NCI-H2081 treated with DMSO at 0.1 percent for 48 hours (cell line): ENCODE results near the gene OSBPL2.

ENCODE experiments used
- DNase-seq: peaks from one replicate; lab custom pipeline; 2025; lab: John Stamatoyannopoulos, UW

The OSBPL2 gene

DNA sequence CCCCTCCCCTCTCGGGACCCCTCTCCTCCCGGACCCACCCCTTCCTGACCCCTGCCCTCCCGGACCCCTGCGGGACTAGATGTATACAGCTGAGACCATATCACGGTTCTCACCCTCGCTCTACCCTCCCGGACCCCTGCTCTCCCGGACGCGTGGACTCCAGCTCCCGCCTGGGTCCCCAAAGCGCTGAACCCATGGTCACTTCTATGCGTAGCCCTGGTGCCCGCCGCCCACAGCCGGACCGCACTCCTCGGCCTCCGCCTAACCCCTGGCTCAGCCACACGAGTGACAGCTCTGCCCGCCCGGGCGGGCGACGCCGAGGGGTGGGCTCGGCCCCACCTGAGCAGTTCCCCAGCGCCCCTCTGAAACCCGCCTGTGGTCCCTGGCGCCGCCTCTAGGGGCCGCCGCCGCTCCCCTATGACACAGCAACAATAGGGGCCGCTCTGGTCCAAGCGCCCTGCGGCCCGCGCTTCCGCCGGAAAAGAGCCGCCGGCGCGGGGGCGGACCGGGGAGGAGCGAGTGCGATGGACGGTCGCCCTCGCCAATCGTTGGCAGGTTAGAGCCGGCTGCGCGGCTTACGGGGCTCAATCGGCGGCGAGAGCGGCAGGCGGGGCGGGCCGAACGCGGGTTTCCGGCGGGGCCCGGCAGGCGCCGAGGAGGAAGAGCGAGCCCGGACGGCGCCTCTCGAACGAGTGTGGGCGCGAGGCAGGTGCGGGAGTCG lies 64.2 kb downstream of the OSBPL2 start, which contains the start of gene ADRM1:
TSS of gene ADRM1 (plus strand) at position 657 of the 721 bp plus-strand sequence. CDS start 572 bp downstream, outside the sequence.
- peak; percentile 73 for DNase-seq

DNA sequence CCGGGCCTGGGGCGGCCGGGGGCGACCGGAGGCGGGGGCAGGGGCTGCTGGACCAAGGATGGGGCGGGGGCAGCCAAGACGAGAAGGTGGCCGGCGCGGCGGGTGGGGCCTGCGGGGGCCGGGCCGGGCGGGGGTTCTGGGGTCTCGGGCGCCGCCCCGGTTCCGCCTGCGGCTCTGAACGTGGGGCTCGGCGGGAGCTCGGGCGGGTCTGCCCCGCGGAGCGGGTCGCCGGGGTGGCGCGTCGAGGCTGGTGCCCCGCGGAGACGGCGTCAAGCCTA lies 64.7 kb downstream of the OSBPL2 start:
- DNase-seq, result no peak

DNA sequence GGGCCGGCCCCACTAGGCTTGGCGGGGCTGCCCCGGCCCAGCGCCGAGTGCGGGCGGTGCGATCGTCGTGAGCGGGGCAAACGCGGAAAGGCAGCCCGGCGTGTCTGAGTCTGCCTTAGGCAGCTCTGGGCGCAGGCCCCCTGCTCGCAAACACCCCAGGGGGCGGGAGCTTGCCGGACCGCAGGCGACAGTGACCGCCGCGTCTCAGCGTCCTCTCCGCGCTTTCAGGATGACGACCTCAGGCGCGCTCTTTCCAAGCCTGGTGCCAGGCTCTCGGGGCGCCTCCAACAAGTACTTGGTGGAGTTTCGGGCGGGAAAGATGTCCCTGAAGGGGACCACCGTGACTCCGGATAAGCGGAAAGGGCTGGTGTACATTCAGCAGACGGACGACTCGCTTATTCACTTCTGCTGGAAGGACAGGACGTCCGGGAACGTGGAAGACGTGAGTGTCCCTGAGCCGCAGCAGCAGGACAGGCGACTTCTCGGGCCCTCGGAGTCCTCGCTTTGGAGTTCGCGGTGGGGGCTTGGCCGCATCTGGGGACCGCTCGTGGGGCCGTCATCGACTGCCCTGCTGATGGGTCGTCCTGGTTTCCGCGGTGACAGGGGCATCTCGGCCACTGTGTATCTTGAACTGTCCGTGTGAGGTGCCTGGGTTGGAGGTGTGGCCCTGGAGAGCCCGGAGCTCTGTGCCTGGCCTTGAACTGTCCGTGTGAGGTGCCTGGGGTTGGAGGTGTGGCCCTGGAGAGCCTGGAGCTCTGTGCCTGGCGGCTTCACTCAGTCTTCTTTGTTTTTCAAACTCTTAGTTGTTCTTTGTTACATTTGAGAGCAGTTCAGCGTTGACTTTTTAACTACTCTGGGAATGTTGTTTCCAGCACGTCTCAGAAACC lies 65.3 kb downstream of the OSBPL2 start:
- no peak for DNase-seq

DNA sequence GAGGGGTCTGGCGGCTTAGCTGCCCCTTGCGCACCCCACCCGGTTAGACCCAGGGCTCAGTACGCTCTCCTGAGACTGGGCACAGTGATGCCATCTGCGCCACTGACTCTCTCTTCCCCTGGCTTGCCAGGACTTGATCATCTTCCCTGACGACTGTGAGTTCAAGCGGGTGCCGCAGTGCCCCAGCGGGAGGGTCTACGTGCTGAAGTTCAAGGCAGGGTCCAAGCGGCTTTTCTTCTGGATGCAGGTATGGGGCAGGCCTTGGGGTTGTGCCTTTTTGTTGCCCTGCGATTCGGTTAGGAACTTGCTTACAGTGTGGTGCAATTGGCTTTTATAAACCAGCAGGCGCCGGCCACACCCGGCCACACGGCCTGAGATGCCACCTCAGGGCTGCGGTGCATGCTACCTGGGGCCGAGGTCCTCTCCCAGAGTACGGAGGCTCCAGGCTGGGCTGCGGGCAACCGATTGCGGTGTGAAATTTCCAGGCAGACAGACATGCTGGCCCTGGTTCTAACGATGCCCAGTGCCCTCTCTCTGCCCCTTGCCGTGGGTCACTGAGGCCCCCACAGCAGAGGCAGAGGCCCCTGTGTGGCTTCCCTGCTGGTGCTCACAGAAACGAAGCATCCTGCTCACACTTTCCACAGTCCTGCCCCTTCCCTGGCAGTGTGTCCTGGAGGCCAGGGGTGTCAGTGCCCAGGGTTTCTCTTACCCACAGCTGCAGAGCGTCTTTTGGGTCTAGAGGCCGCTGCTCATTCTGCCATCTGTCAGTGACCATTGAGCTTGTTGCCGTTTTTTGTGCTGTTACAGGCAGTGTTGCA lies 66.2 kb downstream of the OSBPL2 start:
- DNase-seq, result no peak

DNA sequence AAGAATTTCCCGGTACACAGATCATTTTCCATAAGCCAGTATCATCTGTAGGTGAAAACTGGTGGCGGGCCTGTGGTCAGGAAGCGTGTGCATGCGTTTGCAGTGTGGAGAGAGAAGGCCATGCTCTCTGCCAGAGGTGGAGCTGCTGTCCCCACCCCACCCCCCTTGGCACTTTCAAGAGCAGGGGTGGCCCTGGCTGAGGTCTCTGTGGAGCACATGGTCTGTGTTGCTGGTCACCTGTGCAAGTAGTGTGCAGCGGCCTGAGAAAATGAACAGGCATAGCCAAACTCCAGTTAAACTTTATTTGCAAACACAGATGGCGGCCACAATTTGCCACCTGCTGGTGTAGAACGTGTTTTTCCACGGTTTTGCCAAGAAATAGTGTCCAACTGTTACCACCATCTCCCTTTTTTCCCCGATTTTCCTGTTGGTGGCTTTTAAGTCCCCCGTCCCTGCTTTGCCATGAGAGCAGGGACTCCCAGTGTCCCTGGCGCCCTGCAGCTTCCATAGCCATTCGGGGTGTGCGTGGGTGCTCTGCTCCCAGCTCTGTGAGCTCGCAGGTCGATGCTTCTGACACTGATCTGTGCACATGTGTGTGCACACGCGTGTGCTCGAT lies 66.9 kb downstream of the OSBPL2 start:
- DNase-seq, result no peak

DNA sequence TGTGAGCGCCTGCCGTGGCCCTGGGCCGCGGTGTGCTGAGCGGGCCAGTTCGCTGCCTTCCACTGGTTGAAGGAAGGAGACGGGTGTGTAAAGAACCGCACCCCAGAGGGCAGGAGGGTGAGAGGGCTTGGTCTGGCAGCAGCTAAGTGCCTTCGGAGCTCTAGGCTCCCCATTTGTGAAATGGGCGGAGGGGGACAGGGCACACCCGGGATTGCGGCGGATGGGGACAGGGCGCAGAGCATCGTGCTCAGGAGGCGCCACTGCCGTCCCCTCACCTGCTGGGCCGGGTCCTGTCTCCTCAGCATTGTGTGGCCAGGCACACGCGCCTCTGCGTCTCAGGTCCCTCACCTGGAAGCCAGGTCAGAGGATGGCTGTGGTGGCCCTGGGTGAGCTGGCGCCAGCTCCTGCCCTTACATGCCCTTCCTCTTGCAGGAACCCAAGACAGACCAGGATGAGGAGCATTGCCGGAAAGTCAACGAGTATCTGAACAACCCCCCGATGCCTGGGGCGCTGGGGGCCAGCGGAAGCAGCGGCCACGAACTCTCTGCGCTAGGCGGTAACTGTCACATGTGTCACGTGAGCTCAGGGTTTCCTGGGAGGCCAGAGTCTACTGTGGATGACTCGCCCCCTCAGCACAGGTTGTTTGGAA lies 67.6 kb downstream of the OSBPL2 start:
- DNase-seq, result no peak

DNA sequence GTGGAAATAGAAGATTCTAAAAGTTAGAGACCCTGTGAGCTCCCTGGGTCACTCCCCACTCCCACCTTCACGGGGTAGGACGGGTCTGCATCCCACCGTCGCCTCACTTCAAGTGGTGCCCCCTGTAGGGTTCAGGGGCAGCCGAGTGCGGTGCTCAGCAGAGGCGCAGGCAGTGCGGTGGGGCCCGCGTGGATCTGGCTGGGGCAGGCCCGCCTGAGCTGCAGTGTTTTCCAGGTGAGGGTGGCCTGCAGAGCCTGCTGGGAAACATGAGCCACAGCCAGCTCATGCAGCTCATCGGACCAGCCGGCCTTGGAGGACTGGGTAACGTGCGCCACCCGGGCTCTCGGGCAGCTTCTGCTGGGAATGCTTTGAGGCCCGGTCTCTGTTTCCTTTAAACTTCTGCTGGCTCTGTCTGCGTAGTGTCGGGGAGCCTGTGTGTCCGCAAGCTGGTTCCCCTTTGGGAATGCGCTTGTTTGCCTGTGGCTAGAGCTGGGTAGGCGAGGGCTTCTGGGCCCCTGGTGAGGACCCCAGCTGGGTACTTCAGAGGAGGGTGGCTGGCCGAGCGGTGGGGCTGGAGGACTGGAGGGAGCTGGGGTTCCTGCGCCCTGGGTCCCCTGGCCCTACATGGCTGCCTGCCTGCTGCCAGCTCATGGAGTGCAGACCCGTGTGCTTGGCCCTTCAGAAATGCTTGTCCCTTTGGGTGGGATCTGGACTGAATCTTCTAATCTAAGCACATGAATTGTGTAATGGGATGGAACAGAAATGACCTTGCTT lies 68.3 kb downstream of the OSBPL2 start:
- DNase-seq, result no peak

DNA sequence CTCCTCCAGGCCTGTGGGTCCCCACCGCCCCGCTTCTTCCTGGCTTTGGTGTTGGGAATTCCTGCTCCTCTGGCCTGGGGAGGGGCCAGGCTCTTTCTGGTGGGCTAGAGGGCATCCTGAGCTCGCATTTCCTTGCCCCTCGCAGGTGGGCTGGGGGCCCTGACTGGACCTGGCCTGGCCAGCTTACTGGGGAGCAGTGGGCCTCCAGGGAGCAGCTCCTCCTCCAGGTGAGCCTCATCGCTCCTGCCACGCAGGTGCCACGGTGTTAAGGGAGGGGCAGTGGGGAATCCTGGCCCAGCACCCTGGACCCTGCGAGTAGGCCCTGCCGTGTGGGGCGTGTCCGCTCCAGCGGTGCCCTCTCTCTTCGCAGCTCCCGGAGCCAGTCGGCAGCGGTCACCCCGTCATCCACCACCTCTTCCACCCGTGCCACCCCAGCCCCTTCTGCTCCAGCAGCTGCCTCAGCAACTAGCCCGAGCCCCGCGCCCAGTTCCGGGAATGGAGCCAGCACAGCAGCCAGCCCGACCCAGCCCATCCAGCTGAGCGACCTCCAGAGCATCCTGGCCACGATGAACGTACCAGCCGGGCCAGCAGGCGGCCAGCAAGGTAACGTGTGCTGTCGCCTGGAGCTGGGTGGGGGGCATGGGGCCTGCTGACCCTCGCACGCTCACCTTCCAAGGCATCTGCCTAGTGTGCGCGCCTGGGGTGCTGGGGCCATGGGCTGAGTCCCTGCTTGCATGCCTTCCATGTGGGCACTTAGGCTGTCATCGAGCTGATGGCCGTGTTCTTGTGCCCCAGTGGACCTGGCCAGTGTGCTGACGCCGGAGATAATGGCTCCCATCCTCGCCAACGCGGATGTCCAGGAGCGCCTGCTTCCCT lies 69.1 kb downstream of the OSBPL2 start:
- DNase-seq, result no peak

DNA sequence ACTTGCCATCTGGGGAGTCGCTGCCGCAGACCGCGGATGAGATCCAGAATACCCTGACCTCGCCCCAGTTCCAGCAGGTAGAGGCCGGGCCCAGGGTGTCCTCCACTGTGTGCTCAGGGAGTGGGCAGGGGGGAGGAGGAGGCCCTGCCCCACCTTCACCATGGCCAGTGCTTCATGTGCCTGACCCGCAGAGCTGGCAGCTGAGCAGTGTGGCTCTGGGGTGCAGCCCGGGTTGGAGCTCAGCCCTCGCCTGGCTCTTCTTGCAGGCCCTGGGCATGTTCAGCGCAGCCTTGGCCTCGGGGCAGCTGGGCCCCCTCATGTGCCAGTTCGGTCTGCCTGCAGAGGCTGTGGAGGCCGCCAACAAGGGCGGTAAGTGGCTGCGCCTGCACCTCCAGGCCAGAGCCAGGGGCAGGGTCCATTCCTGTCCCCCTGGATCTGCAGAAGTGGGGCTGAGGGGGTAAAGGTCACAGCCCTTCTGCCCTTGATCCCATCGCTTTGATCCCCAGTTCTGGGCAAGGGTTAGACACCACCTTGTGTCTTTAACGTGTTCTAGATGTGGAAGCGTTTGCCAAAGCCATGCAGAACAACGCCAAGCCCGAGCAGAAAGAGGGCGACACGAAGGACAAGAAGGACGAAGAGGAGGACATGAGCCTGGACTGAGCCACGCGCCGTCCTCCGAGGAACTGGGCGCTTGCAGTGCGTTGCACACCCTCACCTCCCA lies 69.9 kb downstream of the OSBPL2 start:
- no peak for DNase-seq

DNA sequence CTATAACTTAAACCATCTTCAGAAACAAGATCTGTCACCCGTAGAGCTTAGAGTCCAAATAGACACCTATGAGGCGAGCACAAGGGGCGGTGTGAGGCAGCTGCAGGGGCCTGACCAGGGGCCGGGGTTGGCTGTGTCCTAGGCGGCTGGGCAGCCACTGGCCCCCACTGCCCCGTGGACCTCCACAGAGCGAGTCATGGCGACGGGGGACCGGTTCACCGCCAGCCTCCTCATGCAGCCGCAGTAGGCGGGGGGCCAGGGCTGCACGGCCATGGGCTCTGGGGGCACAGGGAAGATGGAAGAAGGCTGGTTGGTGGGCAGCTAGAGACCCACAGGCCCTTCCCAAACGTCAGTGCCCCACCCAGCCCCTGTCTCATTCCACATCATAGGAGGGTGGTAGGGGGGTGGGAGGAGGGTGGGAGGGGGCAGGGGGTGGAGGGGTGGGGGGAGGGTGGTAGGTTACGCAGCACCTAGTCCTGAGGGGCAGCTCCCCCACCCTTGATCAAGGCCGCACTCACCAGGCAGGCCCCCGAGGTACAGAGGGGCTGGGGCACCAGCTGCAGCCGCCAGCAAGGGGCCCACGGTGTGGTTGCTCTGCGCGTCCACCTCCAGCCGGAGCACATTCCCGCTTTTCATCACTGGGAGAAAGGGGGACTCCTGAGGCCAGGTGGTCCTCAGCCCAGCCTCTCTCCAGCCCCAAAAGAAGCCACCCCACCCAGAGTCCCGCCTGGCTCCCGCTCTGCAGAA lies 71.0 kb downstream of the OSBPL2 start:
- no peak for DNase-seq

DNA sequence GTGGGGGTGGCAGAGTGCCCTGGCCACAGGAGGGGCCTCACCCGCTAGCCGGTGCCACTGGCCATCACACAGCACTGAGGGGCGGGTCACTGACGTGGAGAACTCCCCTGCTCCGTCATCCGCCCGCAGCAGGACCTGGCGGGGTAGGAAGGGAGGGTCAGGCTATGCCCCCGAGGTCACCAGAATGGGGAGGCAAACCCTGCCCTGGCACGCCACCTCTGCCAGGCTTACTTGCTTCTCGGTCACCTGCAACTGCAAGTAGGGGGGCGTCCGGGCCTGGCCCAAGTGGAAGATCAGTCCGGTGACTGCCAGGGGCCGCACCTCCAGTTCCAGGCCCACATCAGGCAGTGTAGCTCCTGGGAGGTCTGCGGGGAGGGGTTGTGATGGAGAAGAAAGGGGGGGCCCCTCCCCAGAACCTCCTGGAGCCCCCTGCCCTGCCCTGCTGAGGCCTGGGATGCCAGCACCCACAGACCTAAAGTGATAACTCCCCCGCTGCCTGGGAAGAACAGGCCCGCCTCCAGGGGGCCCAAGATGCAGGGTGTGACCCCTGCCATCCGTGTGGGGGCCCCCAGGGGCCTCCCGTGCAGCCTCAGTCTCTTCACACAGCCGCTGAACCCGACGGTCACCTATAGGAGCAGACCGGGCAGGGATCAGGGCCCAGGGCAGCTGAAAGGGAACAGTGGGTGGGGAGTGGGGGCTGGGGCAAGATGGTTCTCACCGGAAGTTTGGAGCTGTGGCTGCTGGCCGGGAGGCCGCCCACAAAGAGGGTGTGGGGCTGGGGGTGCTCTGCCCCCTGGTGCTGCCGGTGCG lies 71.8 kb downstream of the OSBPL2 start:
- no peak for DNase-seq

DNA sequence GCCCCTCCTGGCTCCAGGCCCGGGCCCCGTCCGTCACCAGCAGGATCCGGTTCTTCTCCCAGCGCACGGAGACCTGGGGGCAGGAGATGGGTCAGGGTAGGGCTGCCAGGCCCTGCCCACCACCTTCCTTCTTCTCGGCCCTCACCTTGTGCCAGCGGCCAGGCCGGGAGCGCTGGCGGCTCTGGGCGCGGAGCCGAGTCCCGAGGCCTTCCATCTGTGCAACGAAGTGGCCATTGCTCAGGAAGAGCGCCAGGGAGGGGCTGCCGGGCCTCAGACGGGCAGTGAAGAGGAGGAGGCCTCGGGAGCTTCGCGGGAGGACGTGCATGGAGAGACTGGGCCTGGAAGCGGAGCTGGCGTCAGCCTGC lies 72.4 kb downstream of the OSBPL2 start:
- no peak for DNase-seq

DNA sequence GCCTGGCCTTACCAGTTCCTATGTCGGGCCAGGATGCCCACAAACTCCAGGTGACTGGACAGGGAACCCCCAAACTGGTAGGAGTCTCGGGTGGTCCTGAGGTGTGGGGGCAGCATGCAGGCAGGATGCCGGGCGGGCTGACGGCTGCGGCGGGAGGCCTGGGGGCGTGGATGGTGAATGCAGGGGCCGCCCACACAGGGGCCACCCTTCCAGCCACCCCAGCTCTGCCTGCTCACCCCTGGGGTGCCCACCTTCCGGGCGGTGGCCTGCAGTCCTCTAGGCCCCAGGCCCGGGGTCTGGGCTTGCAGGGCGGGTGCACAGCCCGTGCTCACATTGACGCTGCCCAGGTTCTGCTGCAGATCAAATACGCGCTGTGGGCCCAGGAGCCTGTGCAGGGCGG lies 72.8 kb downstream of the OSBPL2 start:
- no peak for DNase-seq

DNA sequence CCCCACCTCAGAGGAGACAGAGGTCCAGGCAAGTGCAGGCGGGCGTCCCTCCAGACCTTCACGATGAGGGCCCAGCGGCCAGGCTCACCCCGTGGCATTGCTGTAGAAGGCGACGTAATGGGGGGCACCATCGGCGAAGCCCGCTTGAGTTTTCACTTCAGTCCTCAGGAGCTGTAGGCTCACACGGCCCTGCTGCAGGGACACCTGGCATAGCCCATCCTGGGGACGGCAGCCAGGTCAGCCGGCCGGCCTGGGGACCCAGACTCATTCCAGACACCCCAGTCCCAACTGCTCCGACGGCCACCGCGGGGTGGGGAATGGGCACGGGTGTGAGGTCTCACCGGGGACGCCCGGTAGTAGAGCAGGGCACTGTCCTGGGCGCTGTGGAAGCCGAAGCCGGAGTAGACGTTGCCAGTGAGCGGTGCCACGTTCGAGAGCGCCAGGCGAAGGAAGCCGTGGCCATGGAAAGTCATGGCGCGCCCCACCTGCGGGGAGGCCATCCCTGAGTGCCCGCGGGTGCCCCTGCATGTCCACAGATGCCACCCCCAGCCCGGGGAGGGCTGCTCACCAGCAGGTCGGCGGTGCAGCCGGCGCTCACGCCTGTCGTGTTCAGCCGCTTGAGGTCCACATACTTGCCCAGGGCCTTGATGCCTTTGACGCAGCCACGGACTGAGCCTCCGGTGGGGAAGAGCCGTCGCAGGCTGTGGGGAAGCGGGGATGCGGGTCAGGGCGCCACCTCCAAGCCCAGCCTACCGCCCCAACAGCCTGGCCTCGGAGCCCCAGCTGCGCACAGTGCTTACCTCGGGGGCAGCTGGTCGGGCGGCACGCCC lies 73.7 kb downstream of the OSBPL2 start:
- DNase-seq, result no peak

DNA sequence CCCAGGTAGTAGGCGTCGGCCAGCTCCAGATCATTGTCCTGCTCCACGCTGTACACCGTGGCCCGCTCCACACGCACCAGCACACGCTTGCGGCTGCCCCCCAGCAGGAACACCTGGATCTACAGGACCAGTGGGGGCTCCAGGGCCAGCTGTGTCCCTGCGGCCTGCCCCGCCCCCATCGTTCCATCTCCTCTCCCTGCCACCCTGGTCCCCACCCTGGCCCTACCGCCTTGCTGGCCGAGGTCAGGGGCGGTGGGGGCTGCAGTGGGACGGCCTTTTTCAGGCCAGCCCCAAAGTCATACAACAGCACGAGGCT lies 74.3 kb downstream of the OSBPL2 start:
- no peak for DNase-seq

DNA sequence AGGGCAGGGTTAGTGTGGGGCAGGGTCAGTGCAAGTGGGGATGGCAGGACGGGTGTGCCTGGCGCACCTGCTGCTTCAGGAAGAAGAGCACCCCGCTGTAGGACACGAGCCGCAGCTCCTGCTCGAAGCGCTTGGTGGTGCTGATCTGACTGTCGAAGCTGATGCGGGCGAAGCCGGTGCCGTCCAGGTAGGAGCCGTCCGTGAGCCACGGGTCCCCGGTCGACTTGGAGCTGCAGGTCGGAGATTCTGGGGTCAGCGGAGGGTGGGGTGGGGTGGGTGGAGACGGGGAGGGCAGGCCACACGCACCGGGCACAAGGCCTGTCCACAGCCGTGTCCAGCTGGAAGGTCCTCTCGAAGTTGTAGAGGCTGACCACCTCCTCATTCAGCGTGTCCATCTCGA lies 74.7 kb downstream of the OSBPL2 start:
- DNase-seq, result no peak
